Fibroblast of lung (primary cell): ENCODE results near the gene SLC22A14. TPM values are rescaled to one million over a fixed set of nuclear protein-coding genes. Genes with fewer than 3 reads are reported as not detected.
A peak's percentile ranks its signal among the peaks of the same experiment; 100 is the strongest.

Experiments used
- DNase-seq, 2 donors: peaks; one replicate each; pipeline versions ENCODE4 v3.0.0 to v3.0.0-alpha.2; 2010; ENCODE audit warnings: low read depth in 2 of 2
- H2AFZ ChIP-seq: 2 replicates; pipeline ENCODE4 v1.5.1; 2012; ENCODE audit warnings: low read length, control low read depth, inconsistent platforms
- H3K27ac ChIP-seq: 2 replicates; pipeline ENCODE4 v1.5.1; 2011; ENCODE audit warnings: low read length, control low read depth; ENCODE audit not compliant: insufficient read depth
- H3K27me3 ChIP-seq: 2 replicates; pipeline ENCODE4 v1.5.1; 2011; ENCODE audit warnings: mild to moderate bottlenecking, low read length; ENCODE audit not compliant: control insufficient read depth, insufficient read depth
- H3K36me3 ChIP-seq: 2 replicates; pipeline ENCODE4 v1.5.1; 2011; ENCODE audit warnings: low read length; ENCODE audit not compliant: control insufficient read depth, insufficient read depth
- H3K4me1 ChIP-seq: 2 replicates; pipeline ENCODE4 v1.5.1; 2011; ENCODE audit warnings: low read length; ENCODE audit not compliant: control insufficient read depth, insufficient read depth; ENCODE audit errors: extremely low read depth
- H3K4me2 ChIP-seq: 2 replicates; pipeline ENCODE4 v1.5.1; 2011; ENCODE audit warnings: low read length, control low read depth; ENCODE audit not compliant: insufficient read depth; ENCODE audit errors: extremely low read depth
- H3K4me3 ChIP-seq, 4 experiments: fragments of 200-600 bp in 1 of 4; sonication (generic) in 1 of 4; replicated peaks in 1 of 4; 2 replicates each; pipeline ENCODE4 v1.5.1; 2011 to 2016; ENCODE audit warnings: low read length in 4 of 4, low read depth in 3 of 4, mild to moderate bottlenecking in 3 of 4, control low read depth in 2 of 4, inconsistent platforms in 1 of 4, mixed read lengths in 1 of 4; ENCODE audit not compliant: insufficient read depth in 1 of 4; ENCODE audit errors: control extremely low read depth in 1 of 4
- H3K79me2 ChIP-seq: 2 replicates; pipeline ENCODE4 v1.5.1; 2012; ENCODE audit warnings: mild to moderate bottlenecking, low read length, inconsistent platforms; ENCODE audit not compliant: control insufficient read depth, insufficient read depth
- H3K9ac ChIP-seq: 2 replicates; pipeline ENCODE4 v1.5.1; 2011; ENCODE audit warnings: mild to moderate bottlenecking, low read length, control low read depth; ENCODE audit not compliant: insufficient read depth
- H3K9me3 ChIP-seq: 2 replicates; pipeline ENCODE4 v1.5.1; 2012; ENCODE audit warnings: low read depth, low read length; ENCODE audit not compliant: control insufficient read depth, insufficient read depth
- H4K20me1 ChIP-seq: 2 replicates; pipeline ENCODE4 v1.5.1; 2011; ENCODE audit warnings: low read length; ENCODE audit not compliant: control insufficient read depth, insufficient read depth; ENCODE audit errors: extremely low read depth
- EZH2 ChIP-seq: IDR thresholded peaks from 2 replicates; pipeline ENCODE4 v1.5.1; 2012; ENCODE audit warnings: low read length, control low read depth, mild to moderate bottlenecking; ENCODE audit errors: missing control alignments
- polyA plus RNA-seq, 2 donors: library from polyadenylated mRNA; depleted of rRNA in 1 of 2; stranded (reverse) in 1 of 2; unstranded in 1 of 2; fragments of >200 nt; gene quantifications; 2 replicates each; pipeline ENCODE4 v1.2.1, GENCODE V29; 2011 to 2012; ENCODE audit warnings: missing spikeins in 1 of 2
- total RNA-seq: library from RNA; depleted of rRNA; stranded (reverse); fragments of >200 nt; gene quantifications from 2 replicates; pipeline ENCODE4 v1.2.1, GENCODE V29; 2014
- TF ChIP-seq, protein P1 (sequence below), 2 donors: IDR thresholded peaks in 1 of 2; conservative IDR thresholded peaks in 1 of 2; 1 replicate in 1 of 2; 2 replicates in 1 of 2; pipeline ENCODE4 v1.5.1; 2011 to 2012; ENCODE audit warnings: low read length in 2 of 2, control low read depth in 1 of 2, inconsistent platforms in 1 of 2, low read depth in 1 of 2, mild to moderate bottlenecking in 1 of 2

The SLC22A14 gene
- total and polyA plus RNA-seq, 2 donors (not counting 1 experiment from before 2014, with no cell fraction given): 0.17 TPM; not detected in 1

DNA sequence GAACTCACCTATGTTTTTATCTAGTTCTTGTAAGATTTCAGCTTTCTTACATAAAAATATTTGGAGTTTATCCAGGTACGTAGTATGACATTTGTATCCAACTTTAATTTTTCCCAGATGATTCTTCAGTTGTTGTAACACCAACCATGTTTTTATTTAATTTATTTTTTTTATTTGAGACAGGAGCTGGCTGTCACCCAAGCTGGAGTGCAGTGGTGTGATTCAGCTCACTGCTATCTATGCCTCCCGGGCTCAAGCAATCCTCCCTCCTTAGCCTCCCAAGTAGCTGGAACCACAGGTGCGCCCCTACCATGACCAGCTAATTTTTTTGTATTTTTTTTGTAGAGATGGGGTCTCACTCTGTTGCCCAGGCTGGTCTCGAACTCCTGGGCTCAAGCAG, 71.1 kb downstream of the SLC22A14 start:
- Histone ChIP-seq H3K79me2 (no peaks in the 10 kb centered on the region), H3K4me3 (no peak overlapping the region), H3K27me3 (no peaks in the 10 kb centered on the region), H4K20me1 (no peaks in the 10 kb centered on the region), H3K9ac (no peak overlapping the region), H3K4me1 (no peaks in the 10 kb centered on the region), H3K36me3 (no peaks in the 10 kb centered on the region), H3K27ac (no peak overlapping the region), H3K9me3 (no peaks in the 10 kb centered on the region), H2AFZ (no peak overlapping the region), H3K4me2 (no peak overlapping the region)
- peak; percentile 23 to 30 for DNase-seq
- no peak for TF ChIP-seq EZH2
- TF ChIP-seq, protein P1, sequence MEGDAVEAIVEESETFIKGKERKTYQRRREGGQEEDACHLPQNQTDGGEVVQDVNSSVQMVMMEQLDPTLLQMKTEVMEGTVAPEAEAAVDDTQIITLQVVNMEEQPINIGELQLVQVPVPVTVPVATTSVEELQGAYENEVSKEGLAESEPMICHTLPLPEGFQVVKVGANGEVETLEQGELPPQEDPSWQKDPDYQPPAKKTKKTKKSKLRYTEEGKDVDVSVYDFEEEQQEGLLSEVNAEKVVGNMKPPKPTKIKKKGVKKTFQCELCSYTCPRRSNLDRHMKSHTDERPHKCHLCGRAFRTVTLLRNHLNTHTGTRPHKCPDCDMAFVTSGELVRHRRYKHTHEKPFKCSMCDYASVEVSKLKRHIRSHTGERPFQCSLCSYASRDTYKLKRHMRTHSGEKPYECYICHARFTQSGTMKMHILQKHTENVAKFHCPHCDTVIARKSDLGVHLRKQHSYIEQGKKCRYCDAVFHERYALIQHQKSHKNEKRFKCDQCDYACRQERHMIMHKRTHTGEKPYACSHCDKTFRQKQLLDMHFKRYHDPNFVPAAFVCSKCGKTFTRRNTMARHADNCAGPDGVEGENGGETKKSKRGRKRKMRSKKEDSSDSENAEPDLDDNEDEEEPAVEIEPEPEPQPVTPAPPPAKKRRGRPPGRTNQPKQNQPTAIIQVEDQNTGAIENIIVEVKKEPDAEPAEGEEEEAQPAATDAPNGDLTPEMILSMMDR (conservative IDR thresholded peaks at IDR 0.05 in 1 of 2, IDR thresholded peaks at IDR 0.05 in 1 of 2; ENCODE audit: low read depth in 1 of 2, low read length in 2 of 2): no peak

DNA sequence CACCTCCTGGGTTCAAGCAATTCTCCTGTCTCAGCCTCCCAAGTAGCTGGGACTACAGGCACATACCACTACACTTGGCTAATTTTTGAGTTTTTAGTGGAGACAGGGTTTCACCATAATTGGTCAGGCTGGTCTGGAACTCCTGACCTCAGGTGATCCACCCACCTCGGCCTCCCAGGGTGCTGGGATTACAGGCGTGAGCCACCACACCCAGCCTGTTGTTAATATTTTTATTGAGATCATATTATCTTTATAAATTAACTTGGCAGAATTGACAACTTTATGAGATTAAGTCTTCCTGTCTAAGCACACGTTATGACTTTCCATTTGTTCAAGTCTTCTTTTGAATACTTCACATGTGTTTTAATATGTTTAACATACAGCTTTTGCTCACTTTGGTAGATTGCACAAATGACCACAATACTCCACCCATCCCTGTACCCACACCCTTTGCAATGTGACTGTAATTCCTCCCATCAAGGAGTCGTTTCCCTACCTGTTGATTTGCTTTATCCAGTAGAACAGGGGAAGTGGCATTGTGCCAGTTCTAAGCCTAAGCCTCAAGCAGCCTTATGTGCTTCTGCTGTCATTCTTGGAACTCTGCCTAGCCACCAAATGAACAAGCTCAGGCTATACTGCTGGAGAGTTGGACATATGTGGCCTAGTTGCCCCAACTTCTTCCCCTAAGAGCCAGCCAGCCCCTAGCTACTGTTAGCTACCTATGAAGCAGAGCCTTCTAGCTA, 72.7 kb downstream of the SLC22A14 start:
- no peak overlapping the region for H3K4me3 ChIP-seq
- H3K27ac ChIP-seq: no peak overlapping the region
- no peaks in the 10 kb centered on the region for H3K36me3 ChIP-seq
- H3K4me1 ChIP-seq: no peaks in the 10 kb centered on the region
- no peak overlapping the region for H2AFZ ChIP-seq
- H3K79me2 ChIP-seq: no peaks in the 10 kb centered on the region
- H3K9me3 ChIP-seq: no peaks in the 10 kb centered on the region
- H4K20me1 ChIP-seq: no peaks in the 10 kb centered on the region
- H3K9ac ChIP-seq: no peak overlapping the region
- TF ChIP-seq, protein P1 (conservative IDR thresholded peaks at IDR 0.05 in 1 of 2, IDR thresholded peaks at IDR 0.05 in 1 of 2; ENCODE audit: low read depth in 1 of 2, low read length in 2 of 2): no peak
- no peak for TF ChIP-seq EZH2
- H3K4me2 ChIP-seq: no peak overlapping the region
- H3K27me3 ChIP-seq: no peaks in the 10 kb centered on the region
- DNase-seq: peak; percentile 61 to 81

DNA sequence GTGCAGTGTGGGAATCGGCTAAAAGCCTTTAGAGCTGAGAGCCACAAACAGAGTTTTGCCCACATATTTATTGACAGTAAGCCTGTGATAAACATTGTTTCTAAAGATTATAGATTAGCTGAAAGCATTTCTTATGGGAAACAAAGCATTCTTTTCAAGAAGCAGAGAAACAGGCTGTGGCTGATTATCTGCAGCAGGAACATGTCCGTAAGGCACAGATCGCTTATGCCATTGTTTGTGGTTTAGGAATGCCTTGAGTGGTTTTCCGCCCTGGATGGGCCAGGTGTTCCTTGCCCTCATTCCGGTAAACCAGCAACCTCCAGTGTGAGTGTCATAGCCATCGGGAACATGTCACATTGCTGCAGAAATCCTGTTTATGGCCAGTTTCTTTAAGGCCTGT, 76.9 kb downstream of the SLC22A14 start:
- Histone ChIP-seq H3K9ac (no peak overlapping the region), H3K4me3 (no peak overlapping the region), H3K9me3 (no peaks in the 10 kb centered on the region), H3K4me2 (no peak overlapping the region), H3K27me3 (no peaks in the 10 kb centered on the region), H3K4me1 (no peaks in the 10 kb centered on the region), H3K27ac (no peak overlapping the region), H3K79me2 (no peaks in the 10 kb centered on the region), H4K20me1 (no peaks in the 10 kb centered on the region), H3K36me3 (no peaks in the 10 kb centered on the region), H2AFZ (no peak overlapping the region)
- TF ChIP-seq, protein P1 (conservative IDR thresholded peaks at IDR 0.05 in 1 of 2, IDR thresholded peaks at IDR 0.05 in 1 of 2; ENCODE audit: low read depth in 1 of 2, low read length in 2 of 2): no peak
- no peak for TF ChIP-seq EZH2
- DNase-seq: no peak
